ENCODE measurements around the gene ZNF865.

The ZNF865 gene

GRCh38 chr19:55625004-55625326, 19.5 kb downstream of the ZNF865 start:
- no peak for DNase-seq (ENCODE audit: low read depth)
- H3K4me3 ChIP-seq (ENCODE audit: low read depth, low read length) = peak overlapping the region; percentile 41
- TF ChIP-seq, protein P1, sequence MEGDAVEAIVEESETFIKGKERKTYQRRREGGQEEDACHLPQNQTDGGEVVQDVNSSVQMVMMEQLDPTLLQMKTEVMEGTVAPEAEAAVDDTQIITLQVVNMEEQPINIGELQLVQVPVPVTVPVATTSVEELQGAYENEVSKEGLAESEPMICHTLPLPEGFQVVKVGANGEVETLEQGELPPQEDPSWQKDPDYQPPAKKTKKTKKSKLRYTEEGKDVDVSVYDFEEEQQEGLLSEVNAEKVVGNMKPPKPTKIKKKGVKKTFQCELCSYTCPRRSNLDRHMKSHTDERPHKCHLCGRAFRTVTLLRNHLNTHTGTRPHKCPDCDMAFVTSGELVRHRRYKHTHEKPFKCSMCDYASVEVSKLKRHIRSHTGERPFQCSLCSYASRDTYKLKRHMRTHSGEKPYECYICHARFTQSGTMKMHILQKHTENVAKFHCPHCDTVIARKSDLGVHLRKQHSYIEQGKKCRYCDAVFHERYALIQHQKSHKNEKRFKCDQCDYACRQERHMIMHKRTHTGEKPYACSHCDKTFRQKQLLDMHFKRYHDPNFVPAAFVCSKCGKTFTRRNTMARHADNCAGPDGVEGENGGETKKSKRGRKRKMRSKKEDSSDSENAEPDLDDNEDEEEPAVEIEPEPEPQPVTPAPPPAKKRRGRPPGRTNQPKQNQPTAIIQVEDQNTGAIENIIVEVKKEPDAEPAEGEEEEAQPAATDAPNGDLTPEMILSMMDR (IDR thresholded peaks at IDR 0.05; ENCODE audit: low read depth, low read length, missing control alignments) = no peak

GRCh38 chr19:55626350-55626749, 20.9 kb downstream of the ZNF865 start:
- DNase-seq (ENCODE audit: low read depth) = peak; percentile 58
- no peak overlapping the region for H3K4me3 ChIP-seq (ENCODE audit: low read depth, low read length)
- TF ChIP-seq, protein P1 (IDR thresholded peaks at IDR 0.05; ENCODE audit: low read depth, low read length, missing control alignments) = no peak

DNA sequence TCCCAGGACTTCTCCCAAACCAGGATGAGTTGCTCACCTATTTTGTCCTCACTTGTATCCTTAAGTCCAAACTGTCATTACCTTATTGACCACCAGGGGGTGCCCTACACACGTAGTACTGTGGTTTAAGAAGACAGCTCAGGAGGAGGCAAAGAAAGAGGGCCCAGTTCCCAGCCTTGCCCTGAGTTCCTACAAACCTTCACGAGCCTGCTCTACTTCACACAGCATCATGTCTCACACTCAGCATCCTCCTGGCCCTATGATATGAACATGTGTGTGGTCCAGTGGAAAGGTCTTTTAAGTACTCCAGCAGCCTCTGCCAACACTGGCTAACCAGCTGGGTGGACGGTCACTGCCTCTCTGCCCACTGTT, 27.0 kb downstream of the ZNF865 start:
- no peak overlapping the region for H3K4me3 ChIP-seq (ENCODE audit: low read depth, low read length)
- DNase-seq (ENCODE audit: low read depth) = peak; percentile 96
- TF ChIP-seq, protein P1 (IDR thresholded peaks at IDR 0.05; ENCODE audit: low read depth, low read length, missing control alignments) = peak; percentile 81

- H3K4me3 ChIP-seq (ENCODE audit: low read depth, low read length) = peak overlapping the region; percentile 93; the same call in 1 of the 2 replicates
- no peak for DNase-seq (ENCODE audit: low read depth)
- TF ChIP-seq, protein P1 (IDR thresholded peaks at IDR 0.05; ENCODE audit: low read depth, low read length, missing control alignments) = no peak
Observed at GRCh38 chr19:55633861-55634260, 28.4 kb downstream of the ZNF865 start.

DNA sequence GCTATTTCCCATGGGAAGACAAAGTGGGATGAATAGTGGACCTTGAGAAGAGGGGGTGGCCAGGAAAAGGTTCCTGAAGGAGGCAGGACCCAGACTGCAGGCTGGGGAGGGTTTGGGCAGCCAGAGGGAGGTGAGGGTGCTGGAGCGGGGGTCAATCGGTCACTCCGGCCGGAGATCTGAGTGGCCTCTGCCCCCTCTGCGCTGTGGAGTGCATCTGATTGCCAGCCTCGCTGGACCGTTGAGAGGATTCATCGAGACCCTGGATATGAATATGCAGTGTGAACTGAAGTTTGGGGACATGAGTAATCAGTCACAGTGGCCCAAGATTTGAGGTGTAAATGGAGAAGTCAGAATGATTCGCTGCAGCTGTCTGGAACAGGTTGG, 29.9 kb downstream of the ZNF865 start:
- H3K4me3 ChIP-seq (ENCODE audit: low read depth, low read length) = peak overlapping the region; percentile 93
- no peak for DNase-seq (ENCODE audit: low read depth)
- TF ChIP-seq, protein P1 (IDR thresholded peaks at IDR 0.05; ENCODE audit: low read depth, low read length, missing control alignments) = no peak

DNA sequence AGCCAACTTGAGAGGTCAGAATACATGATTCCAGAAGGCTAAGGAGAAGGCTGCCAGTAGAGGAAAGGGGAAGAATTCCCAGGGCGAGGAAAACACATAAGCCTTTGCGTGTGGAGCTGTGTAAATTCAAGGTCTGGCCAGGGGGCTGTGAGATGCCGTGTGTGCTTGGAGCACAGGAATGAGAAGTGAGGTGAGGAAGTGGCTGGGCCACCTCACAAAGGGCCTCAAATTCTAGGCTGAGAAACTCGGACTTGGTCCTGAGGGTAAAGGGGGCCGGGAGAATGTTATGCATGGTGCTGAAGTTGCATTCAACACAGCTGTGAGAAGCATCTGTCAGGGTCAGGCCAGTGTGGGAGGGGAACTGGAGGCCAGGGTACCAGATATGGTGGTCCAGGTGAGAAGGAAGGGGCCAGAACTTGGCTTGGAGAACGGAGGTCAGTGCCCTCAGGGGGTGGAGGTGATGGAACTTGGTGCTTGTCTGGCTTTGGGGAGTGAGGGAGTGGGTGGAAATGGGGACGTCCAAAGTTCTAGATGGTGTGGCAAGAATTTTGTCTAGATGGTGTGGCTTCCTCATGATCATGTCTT, 30.5 kb downstream of the ZNF865 start:
- TF ChIP-seq, protein P1 (IDR thresholded peaks at IDR 0.05; ENCODE audit: low read depth, low read length, missing control alignments) = no peak
- DNase-seq (ENCODE audit: low read depth) = no peak

GRCh38 chr19:55636723-55637122, 31.3 kb downstream of the ZNF865 start:
- TF ChIP-seq, protein P1 (IDR thresholded peaks at IDR 0.05; ENCODE audit: low read depth, low read length, missing control alignments) = no peak
- DNase-seq (ENCODE audit: low read depth) = no peak
- peak overlapping the region; percentile 93 for H3K4me3 ChIP-seq (ENCODE audit: low read depth, low read length)

More for the DNA sequence above, 30.5 kb downstream of the ZNF865 start:
- H3K4me3 ChIP-seq (ENCODE audit: low read depth, low read length) = peak overlapping the region; percentile 93
